NCI-H748 (cell line): ENCODE results near the gene EHBP1.

Source experiments
- DNase-seq: peaks from one replicate; lab custom pipeline; 2025; ENCODE audit not compliant: unreplicated experiment; lab: John Stamatoyannopoulos, UW

Gene EHBP1

DNA sequence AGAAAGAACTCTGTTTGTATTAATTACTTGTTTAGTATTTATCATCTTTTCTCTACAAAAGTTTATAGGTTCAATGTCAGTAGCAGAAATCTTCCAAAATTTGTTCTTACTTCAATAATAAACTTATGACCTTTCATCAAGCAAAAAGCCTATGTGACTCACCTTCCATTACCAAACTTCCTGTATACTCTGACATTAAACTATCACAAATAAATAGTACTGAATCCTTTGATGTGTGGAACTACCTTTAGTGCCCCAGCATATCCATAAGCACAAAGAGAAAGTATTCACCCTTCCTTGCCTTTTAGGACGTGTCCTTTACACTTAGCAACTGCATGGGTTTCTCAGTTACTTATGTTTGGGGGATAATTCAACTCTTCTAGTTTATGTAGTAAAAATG, 166.0 kb downstream of the EHBP1 start:
- DNase-seq, result no peak

DNA sequence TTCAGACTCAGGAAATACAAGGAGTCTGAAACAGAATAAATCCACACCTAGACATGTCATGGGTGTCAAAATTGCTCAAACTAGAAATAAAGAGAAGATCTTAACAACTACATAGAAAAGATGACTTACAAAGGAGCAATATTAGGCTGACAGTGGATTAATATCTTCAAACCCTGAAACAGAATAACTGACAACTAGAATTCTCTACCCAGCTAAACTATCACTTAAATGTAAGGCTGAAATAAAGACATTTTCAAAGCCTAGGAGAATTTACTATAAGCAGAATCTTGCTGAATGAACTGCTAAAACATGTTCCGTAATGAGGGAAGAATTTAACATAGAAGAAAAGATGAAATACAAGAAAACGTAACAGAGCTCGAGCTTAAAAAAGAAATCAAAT, 168.1 kb downstream of the EHBP1 start:
- DNase-seq, result no peak

DNA sequence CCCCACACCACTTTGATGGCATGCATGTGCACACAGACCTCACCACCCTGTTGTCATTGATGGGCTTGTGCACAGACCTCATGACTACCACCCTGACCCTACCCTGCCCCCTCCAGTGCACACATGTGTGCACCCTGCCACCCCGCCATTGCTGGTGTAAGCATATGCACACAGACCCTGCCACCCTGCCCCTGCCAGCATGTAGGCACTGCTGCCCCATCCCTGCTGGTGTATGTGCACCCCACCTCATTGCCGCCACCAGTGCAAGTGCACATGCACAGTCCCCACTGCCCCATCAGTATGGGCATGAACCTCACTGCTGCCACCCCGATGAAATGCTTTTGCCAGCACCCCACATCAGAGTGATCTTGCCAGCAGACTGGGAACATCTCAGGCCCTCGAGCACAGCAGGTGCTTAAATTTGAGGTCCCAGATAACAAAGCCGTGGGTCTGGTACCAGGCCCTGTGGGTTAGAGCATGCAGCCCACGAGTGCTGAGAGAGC, 169.4 kb downstream of the EHBP1 start:
- DNase-seq, result no peak

DNA sequence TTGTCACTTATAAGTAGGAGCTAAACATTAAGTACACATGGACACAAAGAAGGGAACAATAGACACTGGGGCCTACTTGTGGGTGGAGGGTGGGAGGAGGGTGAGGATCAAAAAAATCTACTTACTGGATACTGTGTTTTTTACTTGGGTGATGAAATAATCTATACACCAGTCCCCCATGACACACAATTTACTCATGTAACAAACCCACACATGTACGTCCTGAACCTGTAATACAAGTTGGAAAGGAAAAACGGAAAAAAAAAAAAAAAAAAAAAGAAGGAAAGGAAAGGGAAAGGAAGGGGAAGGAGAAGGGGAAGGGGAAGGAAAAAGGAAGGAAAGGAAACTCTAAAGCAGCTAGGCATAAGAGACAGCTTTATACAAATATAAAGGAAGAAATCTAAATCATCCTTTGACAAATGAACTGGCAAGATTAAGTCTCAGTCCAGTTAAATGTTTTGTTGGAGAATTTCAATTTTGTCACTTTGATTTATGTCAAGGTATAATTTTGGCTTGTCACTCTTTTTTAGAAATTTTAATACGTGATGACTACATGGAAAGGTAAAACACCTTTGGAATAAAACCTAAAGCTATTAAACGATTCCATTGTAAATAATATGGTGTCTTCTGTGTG, 175.8 kb downstream of the EHBP1 start:
- no peak for DNase-seq

DNA sequence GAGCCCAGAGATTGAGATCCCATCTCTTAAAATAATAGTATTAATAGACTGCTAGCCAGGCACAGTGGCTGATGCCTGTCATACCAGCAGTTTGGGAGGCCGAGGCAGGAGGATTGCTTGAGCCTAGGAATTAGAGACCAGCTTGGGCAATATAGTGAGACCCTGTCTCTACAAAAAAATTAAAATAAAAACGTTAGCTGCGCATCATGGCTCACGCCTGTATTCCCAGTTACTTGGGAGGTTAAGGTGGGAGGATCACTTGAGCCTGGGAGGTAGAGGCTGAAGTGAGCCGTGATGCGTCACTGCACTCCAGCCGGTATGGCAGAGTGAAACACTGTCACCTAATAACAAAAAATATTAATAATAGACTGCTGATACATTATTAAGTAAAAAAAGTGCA, 178.1 kb downstream of the EHBP1 start:
- DNase-seq, result no peak

DNA sequence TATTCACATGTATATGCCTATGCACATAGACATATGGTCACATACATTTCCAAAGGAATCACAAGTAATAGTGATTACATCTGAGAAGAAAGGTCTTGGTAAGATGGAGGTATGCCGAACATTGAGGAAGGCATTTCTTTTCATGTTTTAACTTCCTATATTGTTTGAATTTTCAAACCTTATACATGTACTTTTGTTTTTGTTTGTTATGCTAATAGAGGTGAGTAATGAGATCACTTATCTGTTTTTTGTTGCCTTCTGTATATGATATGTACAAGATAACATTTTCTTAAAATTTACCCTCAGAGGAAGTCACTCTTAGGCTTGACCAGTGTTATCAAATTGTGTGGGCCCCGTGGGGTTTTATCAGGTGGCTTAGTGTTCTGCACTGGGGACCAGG, 178.6 kb downstream of the EHBP1 start:
- DNase-seq, result no peak

DNA sequence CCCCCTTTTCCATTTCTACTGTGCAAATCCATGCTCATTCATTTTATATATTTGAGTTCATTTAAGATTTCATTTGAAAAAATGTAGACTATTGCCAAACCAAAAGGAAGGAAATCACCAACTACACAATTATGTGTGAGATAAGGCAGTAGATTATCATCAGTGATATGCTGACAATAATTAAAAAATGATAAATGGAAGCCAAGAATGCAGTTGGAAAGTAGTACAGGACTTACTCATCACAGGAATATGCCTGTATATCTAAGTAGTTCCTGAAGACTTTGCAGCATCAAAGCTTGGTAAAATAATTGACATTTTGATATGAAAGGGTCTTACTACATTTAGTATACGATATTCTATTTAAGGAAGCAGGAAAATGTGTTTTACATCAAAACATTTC, 179.0 kb downstream of the EHBP1 start:
- DNase-seq, result no peak

DNA sequence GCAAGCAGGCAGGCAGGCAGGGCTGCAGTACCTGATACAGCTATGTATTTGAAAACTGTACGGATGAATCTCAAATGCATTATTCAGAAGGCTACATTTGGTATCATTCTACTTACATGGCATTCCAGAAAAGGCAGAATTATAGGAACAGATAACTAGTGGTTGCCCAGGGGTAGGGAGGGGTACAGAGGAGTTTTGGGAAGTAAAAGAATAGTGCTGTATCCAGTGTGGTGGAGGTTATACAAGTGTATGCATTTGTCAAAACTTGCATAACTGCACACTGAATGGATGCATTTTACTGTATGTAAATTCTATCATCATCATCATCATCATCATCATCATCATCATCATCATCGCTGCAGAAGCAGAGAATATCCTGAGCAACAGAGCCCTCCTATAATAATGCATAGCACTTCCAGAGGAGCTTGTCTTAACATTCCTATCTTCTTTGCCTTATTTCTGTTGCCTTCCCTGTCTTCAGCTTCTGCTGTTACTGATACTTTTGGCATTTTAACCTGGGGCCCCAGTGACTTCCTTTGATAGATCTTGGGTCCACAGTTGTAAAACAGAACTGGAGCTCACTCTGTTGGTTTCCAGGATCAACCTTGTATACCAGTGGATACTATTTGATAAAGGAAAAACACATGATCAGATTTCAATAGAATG, 189.6 kb downstream of the EHBP1 start:
- DNase-seq, result no peak

DNA sequence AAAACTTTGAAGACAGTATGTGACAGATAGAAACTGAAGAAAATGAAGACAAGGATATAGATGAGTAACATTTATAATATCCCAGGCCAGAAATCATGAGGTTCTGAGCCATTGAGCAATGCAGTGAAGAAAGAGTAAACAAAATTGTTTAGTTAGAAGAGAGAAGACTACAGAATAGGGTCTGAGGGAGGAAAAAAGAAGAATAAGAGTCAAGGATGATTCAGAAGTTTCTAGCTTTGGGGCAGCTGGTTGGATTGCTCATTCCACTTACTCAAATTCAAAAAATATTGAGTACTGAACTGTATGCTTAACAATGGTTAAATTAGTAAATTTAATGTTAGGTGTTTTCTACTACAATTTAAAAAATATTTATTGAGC, 190.1 kb downstream of the EHBP1 start:
- DNase-seq, result no peak

DNA sequence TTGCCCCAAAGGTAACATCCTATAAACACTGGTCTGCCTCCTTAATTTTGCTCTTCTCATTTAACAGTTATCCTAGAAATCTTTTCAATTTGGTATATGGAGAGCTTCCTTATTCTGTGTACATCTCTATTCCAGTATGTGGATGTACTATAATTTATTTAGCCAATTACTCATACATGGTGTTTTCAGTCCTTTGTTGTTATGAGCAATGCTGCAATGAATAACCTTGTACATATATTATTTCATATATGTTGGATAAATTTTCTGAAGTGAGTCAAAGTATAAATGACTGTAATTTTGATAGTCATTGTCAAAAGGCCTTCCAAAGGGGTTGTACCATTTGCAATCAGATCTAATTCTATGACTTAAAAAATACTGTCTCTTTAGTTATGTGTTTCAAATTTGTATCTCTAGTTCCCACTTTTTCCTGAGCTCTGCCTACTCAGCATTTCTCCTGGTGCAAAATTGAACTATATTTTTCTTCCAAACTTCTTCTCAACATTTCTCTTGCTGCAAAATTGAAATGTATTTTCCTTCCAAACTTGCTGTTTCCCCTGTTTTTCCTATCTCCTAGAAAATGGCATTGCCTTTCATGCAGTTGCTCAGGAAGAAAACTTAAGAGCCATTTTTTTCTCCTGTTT, 191.8 kb downstream of the EHBP1 start:
- DNase-seq, result no peak

DNA sequence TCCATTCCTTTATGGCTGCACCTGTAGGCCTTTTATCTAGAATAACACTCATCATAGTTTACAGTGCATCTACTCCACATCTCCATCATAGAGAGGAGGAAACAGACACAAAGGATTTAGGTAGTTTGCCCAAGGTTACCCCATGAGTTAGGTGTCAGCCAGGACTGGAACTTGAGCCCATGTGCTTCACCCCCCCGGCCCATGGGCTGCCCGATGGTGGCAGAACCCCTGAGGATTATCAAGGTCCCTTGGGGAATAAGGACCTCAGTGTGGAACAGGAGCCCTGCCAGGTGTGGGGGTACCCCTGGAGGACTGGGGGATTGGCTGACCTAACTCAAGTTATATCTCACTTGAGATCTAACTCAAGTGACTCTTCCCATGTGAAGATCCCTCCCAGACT, 198.8 kb downstream of the EHBP1 start:
- DNase-seq, result no peak

DNA sequence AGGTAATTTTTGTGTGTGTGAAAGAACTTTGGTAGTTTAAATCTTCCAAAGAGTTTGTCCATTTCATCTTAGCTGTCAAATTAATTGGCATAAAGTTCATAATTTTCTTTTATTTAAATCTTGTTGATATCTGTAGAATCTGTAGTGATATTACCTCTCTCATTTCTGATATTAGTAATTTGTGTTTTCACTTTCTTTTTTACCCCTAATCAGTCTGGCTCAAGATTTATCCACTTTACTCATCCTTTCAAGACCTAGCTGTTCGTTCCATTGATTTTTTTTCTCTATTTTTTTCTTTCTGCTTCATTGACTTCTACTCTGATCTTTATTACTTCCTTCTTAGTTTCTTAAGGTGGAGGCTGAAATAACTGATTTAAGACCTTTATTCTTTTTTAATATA, 202.6 kb downstream of the EHBP1 start:
- no peak for DNase-seq

DNA sequence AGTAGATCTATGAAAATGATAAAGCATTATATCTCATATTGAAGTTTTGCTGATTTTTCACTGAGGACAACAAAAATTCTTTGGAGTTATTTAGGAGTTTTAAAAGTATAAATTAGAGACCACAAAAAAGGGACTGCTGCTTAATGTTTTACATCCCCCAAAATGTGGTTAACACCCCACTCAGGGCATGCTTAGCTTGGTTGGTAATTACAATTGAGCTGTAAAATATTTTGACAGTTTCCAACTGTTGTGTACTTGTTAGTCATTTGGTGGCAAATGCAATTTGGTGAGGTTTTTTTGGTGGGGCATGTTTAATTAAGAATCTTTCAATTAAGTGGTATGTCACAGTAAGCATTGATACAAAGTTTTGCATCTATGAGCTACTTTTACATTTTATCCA, 207.8 kb downstream of the EHBP1 start:
- no peak for DNase-seq

DNA sequence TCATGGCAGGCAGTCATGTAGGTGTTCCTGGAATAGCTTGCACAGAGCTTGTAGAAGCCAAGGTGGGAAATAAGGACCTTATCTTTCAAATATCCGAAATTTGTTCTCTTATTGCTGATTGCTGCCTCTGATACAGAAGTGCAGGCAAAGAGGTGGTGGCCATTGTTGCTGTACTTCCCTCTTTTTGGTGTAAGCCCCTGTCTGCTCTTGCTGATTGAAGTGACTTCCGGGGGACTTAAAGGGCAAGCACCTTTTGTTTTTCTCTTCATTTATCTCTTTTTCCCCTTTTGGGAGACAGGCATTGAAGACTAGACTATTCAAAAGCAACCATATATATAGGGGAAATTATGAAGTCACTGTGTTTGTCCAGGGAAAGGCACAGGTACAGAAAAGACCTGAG, 213.5 kb downstream of the EHBP1 start:
- no peak for DNase-seq

DNA sequence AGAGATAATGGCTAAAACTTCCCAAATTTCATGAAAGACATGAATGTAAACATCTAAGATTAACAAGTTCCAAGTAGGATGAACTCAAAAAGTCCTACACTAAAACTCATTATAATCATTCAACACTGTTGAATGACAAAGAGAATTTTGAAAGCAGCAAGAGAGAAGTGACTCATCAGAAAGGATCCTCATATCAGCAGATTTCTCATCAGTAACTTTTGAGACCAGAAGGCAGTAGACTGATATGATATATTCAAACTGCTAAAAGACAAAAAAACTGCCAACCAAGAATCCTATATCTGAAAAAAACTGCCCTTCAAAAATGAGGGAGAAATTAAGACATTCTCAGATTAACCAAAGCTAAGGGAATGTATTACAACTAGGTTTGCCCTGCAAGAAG, 214.6 kb downstream of the EHBP1 start:
- DNase-seq, result no peak

DNA sequence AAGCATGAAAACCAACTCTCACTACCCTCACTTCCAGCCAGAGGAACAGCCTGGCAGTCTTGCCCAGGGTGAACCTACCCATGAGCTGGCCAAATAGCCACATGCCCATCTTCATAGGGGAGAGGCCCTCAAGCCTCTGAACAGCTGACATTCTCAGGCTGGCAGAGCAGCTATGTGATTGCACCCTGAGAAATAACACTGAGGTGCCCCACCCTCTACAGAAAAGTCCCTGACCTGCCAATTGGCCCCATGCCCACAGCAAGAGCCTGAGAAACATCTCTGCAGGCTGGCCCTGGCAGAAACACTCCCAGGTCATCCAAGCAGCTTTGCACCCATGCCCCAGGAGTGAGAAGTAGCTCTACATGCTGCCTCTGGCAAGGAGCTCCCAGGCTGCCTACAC, 217.7 kb downstream of the EHBP1 start:
- no peak for DNase-seq

DNA sequence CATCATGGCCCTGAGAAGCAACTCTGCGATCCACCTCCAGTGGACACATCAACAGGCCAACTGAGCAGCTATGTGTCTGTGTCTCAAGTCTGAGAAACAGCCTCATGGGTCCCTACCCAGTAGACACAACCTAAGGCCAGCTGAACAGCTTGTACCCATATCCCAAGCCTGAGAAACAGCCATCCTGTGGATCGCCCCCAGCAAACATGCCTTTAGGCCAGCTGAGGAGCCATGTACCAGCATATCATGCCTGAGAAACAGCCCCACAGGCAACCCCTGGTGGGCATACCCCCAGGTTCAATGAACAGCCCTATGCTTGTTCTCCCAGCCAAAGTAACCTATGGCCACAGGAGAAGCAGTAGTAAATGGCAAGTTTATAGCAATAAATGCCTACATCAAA, 218.4 kb downstream of the EHBP1 start:
- no peak for DNase-seq

DNA sequence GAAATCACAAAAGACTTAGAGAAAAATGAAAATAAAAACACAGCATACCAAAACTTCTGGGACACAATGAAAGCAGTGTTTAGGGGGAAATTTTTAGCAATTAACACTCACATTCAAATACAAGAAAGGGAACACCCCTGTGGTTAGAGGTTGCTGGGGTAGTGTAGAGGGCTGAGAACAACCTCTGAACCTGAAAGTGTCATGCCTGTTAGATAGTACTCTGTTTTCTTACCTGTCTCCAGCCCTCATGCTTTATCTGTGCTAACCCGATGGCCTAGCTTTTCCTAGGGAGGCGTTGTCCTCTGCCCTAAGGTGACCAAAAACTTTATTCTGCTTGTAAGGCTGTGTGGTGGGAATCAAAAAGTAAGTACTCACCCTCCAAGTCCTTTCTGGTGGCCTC, 222.5 kb downstream of the EHBP1 start:
- no peak for DNase-seq

DNA sequence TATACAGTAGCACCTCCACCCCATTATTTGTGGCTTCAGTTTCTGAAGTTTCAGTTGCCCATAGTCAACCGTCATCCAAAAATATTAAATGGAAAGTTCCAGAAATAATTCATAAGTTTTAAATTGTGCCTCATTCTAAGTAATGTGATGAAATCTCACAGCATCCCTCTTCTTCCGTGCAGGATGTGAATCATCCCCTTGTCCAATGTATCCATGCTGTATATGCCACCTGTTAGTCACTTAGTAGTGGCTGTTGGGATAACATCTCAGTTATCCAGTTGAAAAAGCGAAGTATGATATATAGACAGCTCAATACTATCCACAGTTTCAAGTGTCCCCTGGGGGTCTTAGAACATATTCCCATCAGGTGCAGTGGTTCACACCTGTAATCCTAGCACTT, 226.0 kb downstream of the EHBP1 start:
- no peak for DNase-seq

DNA sequence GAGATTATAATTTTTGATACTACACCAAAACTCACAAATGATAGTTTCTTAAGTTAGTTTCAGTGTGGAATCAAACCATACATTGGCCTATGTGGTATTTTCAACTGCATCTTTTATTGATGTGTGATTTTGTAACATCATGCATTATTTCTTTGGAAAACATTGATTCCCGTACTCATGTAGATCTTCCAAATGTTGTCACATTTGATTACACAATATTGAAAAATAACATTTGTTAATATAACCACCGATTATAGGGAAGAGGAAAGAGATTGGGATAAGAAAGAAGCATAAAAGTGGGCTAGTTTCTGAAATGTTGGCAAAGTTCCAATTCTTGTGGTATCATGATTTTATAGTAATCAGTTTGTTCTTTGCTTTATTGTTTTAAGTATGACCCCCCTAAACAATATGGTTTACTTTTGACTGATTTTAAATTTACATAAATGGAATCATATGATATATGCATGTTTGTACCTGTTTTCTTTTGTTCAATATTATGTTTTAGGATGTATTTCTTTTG, 227.9 kb downstream of the EHBP1 start:
- no peak for DNase-seq

DNA sequence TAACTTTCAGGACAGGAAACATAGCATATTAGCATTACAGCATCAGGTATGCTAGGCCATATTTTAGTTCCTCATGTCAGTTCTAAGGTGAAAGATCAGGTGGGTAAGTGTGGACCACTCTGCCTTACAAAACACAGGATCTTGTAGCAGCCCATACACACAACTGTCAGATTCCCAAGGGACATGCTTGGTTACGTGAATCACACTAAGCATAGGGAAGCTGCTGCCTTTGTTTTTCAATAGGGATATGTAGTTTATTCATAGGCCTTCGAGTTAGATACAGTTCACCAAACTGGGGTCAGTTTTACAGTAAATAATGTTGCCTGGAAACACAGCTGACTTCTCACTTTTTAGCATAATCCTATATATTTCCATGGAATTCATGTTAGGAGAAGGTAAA, 229.0 kb downstream of the EHBP1 start:
- no peak for DNase-seq

DNA sequence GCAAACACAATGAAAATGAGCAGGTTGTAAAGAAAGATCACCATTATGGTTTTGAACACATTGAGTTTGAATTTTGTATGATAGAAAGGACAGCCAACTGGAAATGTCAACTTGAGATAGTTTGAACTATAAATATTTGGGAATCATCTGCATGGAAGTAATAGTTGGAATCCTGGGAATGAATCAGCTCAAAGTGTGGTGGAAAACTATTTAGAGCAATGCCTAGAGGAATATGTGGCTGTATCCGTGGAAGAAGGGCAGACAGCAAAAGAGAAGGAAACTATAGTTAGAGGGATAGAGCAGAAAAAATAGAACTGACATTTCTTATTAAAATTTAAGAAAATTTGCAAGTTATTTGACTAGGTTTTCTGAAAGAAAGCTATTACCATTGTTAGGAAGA, 232.6 kb downstream of the EHBP1 start:
- no peak for DNase-seq
